GM23248 (cell line): Measurements from ENCODE around the gene CDH8. TPM values are rescaled to one million over a fixed set of nuclear protein-coding genes. Genes with fewer than 3 reads are reported as not detected.

Experiments
- DNase-seq: peaks from one replicate; pipeline ENCODE4 v3.0.0-alpha.2; 2015
- H2AFZ ChIP-seq: fragments of 200-600 bp; sonication (generic); 2 replicates; pipeline ENCODE4 v1.6.1; 2016; ENCODE audit warnings: antibody characterized with exemption
- H3F3A ChIP-seq: fragments of 200-600 bp; sonication (generic); 2 replicates; pipeline ENCODE4 v1.6.1; 2016; ENCODE audit warnings: mild to moderate bottlenecking, antibody characterized with exemption, mixed run types; ENCODE audit not compliant: insufficient read depth
- H3K27ac ChIP-seq: fragments of 200-600 bp; sonication (generic); 2 replicates; pipeline ENCODE4 v1.5.1; 2016; ENCODE audit warnings: mild to moderate bottlenecking
- H3K27me3 ChIP-seq: fragments of 200-600 bp; sonication (generic); replicated peaks from 2 replicates; pipeline ENCODE4 v1.6.1; 2016; ENCODE audit warnings: mild to moderate bottlenecking; ENCODE audit not compliant: insufficient read depth
- H3K36me3 ChIP-seq: fragments of 200-600 bp; sonication (generic); 2 replicates; pipeline ENCODE4 v1.6.1; 2016; ENCODE audit warnings: low read depth, mild to moderate bottlenecking
- H3K4me1 ChIP-seq: fragments of 200-600 bp; sonication (generic); 2 replicates; pipeline ENCODE4 v1.6.1; 2016; ENCODE audit warnings: mild to moderate bottlenecking; ENCODE audit not compliant: insufficient read depth
- H3K4me2 ChIP-seq: fragments of 200-600 bp; sonication (generic); one replicate; pipeline ENCODE4 v1.6.1; 2016; ENCODE audit warnings: mild to moderate bottlenecking; ENCODE audit not compliant: unreplicated experiment
- H3K4me3 ChIP-seq: fragments of 200-600 bp; sonication (generic); 2 replicates; pipeline ENCODE4 v1.5.1; 2016; ENCODE audit warnings: mild to moderate bottlenecking
- H3K79me2 ChIP-seq: fragments of 200-600 bp; sonication (generic); 2 replicates; pipeline ENCODE4 v1.6.1; 2016; ENCODE audit warnings: mild to moderate bottlenecking; ENCODE audit not compliant: insufficient read depth
- H3K9ac ChIP-seq: fragments of 200-600 bp; sonication (generic); 2 replicates; pipeline ENCODE4 v1.6.1; 2016; ENCODE audit warnings: mild to moderate bottlenecking
- H3K9me2 ChIP-seq: fragments of 200-600 bp; sonication (generic); 2 replicates; pipeline ENCODE4 v1.6.1; 2016; ENCODE audit warnings: mixed run types, mild to moderate bottlenecking, moderate library complexity; ENCODE audit not compliant: insufficient read depth
- H3K9me3 ChIP-seq: fragments of 200-600 bp; sonication (generic); one replicate; pipeline ENCODE4 v1.6.1; 2017; ENCODE audit warnings: low read depth
- H4K20me1 ChIP-seq: fragments of 200-600 bp; sonication (generic); 2 replicates; pipeline ENCODE4 v1.6.0; 2016; ENCODE audit not compliant: insufficient read depth
- EZH2 ChIP-seq: fragments of 200-600 bp; sonication (generic); IDR thresholded peaks from 2 replicates; pipeline ENCODE4 v1.6.1; 2018; ENCODE audit warnings: antibody characterized with exemption, mild to moderate bottlenecking; ENCODE audit not compliant: insufficient read depth, poor library complexity, severe bottlenecking
- EZH2phosphoT487 ChIP-seq: fragments of 200-600 bp; sonication (generic); IDR thresholded peaks from 2 replicates; pipeline ENCODE4 v1.6.1; 2018; ENCODE audit warnings: antibody characterized with exemption, moderate library complexity, mild to moderate bottlenecking, low read depth; ENCODE audit not compliant: insufficient read depth
- WGBS, 2 experiments: methylation state at CpG; one replicate each; pipeline ENCODE4 v1.1.6; 2015 to 2017; ENCODE audit warnings: low lambda C conversion rate in 2 of 2, low coverage in 1 of 2; ENCODE audit errors: missing lambda C conversion rate in 2 of 2; 5-methylcytosine and 5-hydroxymethylcytosine counted together
- in situ Hi-C: fragments of 300-500 bp; cut with MboI; formaldehyde crosslinking; loops from 2 replicates; pipeline ENCODE4 v1.15.0; 2020
- polyA plus RNA-seq: library from polyadenylated mRNA; unstranded; fragments of >200 nt; fragmentation: Nextera tagmentation; extraction: Ambion mirVana; gene quantifications from 2 replicates; pipeline ENCODE4 v1.2.1, GENCODE V29; 2016
- total RNA-seq: library from RNA; depleted of rRNA; stranded (reverse); fragments of >200 nt; shearing (Covaris generic); gene quantifications from 2 replicates; pipeline ENCODE4 v1.2.3, GENCODE V29; 2014

CDH8 gene
- total and polyA plus RNA-seq, 2 experiments from 2014 or later = not detected

DNA sequence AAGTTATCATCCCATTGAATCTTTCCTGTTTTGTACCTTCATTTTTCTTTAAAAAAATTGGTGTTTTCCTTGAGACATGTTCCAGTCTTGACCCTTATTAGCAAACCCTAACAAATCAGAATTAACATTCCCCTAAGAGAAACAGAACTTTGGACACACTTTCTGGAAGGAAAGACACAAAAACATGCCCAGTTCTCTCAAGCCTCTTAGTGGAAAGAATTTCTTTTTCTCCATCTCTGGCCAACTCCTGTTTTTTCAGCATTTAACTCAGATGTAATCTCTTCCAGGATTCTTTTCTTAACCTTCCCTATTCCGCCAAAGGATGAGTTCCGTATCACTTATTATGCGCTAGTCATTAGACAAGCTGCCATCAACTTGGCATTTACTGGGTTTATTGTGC is 23.9 kb upstream of the CDH8 start:
- H4K20me1 ChIP-seq = no peaks in the 10 kb centered on the region
- H3K9me3 ChIP-seq = no peaks in the 10 kb centered on the region
- H3K79me2 ChIP-seq = no peaks in the 10 kb centered on the region
- no peak for DNase-seq
- H3K9me2 ChIP-seq = no peaks in the 10 kb centered on the region
- H3K4me1 ChIP-seq = no peaks in the 10 kb centered on the region
- no peak overlapping the region for H3K27ac ChIP-seq
- no peak overlapping the region for H3K4me3 ChIP-seq
- no peak for TF ChIP-seq EZH2phosphoT487
- TF ChIP-seq EZH2 = no peak
- in situ Hi-C loops = no loop called here
- no peak overlapping the region for H3K9ac ChIP-seq
- H3K27me3 ChIP-seq = no peaks in the 10 kb centered on the region
- H2AFZ ChIP-seq = no peak overlapping the region
- no peaks in the 10 kb centered on the region for H3K36me3 ChIP-seq
- no peaks in the 10 kb centered on the region for H3F3A ChIP-seq
- H3K4me2 ChIP-seq = no peak overlapping the region
- 3 to 7% methylated on average over 3 of the region's 3 CpGs for WGBS, 2 experiments

- Histone ChIP-seq H3K27me3 (no peaks in the 10 kb centered on the region), H3K4me1 (no peaks in the 10 kb centered on the region), H3K9me2 (no peaks in the 10 kb centered on the region), H4K20me1 (no peaks in the 10 kb centered on the region), H3F3A (no peaks in the 10 kb centered on the region), H3K27ac (no peak overlapping the region), H3K4me2 (no peak overlapping the region), H3K36me3 (no peaks in the 10 kb centered on the region), H3K79me2 (no peaks in the 10 kb centered on the region), H2AFZ (no peak overlapping the region), H3K4me3 (no peak overlapping the region), H3K9ac (no peak overlapping the region), H3K9me3 (no peaks in the 10 kb centered on the region)
- no peak for TF ChIP-seq EZH2
- in situ Hi-C loops = no loop called here
- DNase-seq = no peak
These were observed 23.3 kb upstream of the CDH8 start for GRCh38 chr16:62059527-62059926.

DNA sequence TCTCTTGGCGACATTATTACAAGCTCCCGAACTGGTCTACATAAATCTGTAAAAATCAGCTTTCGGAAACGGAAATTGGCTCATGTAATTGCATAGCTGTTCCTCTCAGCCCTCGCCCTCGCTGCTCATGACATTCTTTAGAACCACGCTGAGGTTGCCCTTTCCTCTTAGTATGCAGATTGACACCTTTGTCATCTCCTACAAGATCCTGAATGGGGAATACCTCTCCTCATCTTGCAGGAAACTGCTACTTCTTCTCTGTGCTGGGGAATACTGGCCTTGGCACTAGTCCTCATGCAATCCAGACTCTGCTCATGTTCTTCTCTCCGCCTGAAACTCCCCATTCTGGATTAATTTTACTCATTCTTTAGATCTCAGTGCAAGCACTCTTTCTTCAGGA is 22.2 kb upstream of the CDH8 start:
- H3K27me3 ChIP-seq = no peaks in the 10 kb centered on the region
- in situ Hi-C loops = no loop called here
- no peak overlapping the region for H2AFZ ChIP-seq
- H3F3A ChIP-seq = no peaks in the 10 kb centered on the region
- no peak for TF ChIP-seq EZH2phosphoT487
- TF ChIP-seq EZH2 = no peak
- no peak overlapping the region for H3K27ac ChIP-seq
- WGBS, 2 experiments = 28 to 34% methylated on average over 8 of the region's 8 CpGs
- no peaks in the 10 kb centered on the region for H3K4me1 ChIP-seq
- no peak overlapping the region for H3K4me3 ChIP-seq
- no peaks in the 10 kb centered on the region for H3K79me2 ChIP-seq
- H3K9me3 ChIP-seq = no peaks in the 10 kb centered on the region
- no peak overlapping the region for H3K4me2 ChIP-seq
- H3K9me2 ChIP-seq = no peaks in the 10 kb centered on the region
- H3K9ac ChIP-seq = no peak overlapping the region
- no peaks in the 10 kb centered on the region for H4K20me1 ChIP-seq
- DNase-seq = no peak
- H3K36me3 ChIP-seq = no peaks in the 10 kb centered on the region

GRCh38 chr16:62051942-62052341 is 15.7 kb upstream of the CDH8 start:
- Histone ChIP-seq H3K36me3 (no peaks in the 10 kb centered on the region), H3F3A (no peaks in the 10 kb centered on the region), H3K4me1 (no peaks in the 10 kb centered on the region), H3K9me3 (no peaks in the 10 kb centered on the region), H3K27ac (no peak overlapping the region), H3K4me3 (no peak overlapping the region), H3K79me2 (no peaks in the 10 kb centered on the region), H2AFZ (no peak overlapping the region), H3K4me2 (no peak overlapping the region), H3K27me3 (no peaks in the 10 kb centered on the region), H3K9me2 (no peaks in the 10 kb centered on the region), H4K20me1 (no peaks in the 10 kb centered on the region), H3K9ac (no peak overlapping the region)
- 43 to 54% methylated on average over 4 of the region's 4 CpGs for WGBS, 2 experiments
- TF ChIP-seq EZH2phosphoT487 = no peak
- no peak for TF ChIP-seq EZH2
- DNase-seq = no peak
- in situ Hi-C loops = no loop called here

- Histone ChIP-seq H3K9me3 (no peaks in the 10 kb centered on the region), H3K4me2 (no peak overlapping the region), H3K9me2 (no peaks in the 10 kb centered on the region), H3F3A (no peaks in the 10 kb centered on the region), H4K20me1 (no peaks in the 10 kb centered on the region), H2AFZ (no peak overlapping the region), H3K36me3 (no peaks in the 10 kb centered on the region), H3K79me2 (no peaks in the 10 kb centered on the region), H3K4me1 (no peaks in the 10 kb centered on the region), H3K27ac (no peak overlapping the region), H3K27me3 (no peaks in the 10 kb centered on the region), H3K4me3 (no peak overlapping the region), H3K9ac (no peak overlapping the region)
- no peak for TF ChIP-seq EZH2
- TF ChIP-seq EZH2phosphoT487 = no peak
- in situ Hi-C loops = no loop called here
- 11 to 24% methylated on average over 3 of the region's 3 CpGs for WGBS, 2 experiments
- no peak for DNase-seq
These were observed 14.6 kb upstream of the CDH8 start for GRCh38 chr16:62050793-62051192.
